ENCODE data around the gene LAMA2.

DNA sequence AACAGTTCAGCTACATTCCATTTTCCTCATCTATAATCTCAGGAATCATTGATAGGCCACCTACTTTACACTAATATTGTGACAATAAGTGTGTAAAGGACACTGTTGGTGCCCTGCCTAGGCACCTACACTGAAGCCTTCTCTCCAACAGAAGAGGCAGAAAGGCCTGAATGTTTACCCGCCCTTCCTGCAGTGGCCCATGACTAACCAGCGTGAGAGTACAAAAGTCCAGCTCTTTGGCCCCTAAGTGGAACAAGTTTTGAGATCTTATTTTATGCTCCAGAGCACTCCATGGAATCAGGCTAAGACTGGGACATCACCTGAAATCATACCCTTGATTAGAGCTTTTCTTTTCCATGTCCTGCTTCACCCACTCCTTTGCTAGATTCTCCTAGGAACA lies 467.3 kb downstream of the LAMA2 start:
- no peak for TF ChIP-seq POLR2A (IDR thresholded peaks at IDR 0.05)
- TF ChIP-seq, protein P1, sequence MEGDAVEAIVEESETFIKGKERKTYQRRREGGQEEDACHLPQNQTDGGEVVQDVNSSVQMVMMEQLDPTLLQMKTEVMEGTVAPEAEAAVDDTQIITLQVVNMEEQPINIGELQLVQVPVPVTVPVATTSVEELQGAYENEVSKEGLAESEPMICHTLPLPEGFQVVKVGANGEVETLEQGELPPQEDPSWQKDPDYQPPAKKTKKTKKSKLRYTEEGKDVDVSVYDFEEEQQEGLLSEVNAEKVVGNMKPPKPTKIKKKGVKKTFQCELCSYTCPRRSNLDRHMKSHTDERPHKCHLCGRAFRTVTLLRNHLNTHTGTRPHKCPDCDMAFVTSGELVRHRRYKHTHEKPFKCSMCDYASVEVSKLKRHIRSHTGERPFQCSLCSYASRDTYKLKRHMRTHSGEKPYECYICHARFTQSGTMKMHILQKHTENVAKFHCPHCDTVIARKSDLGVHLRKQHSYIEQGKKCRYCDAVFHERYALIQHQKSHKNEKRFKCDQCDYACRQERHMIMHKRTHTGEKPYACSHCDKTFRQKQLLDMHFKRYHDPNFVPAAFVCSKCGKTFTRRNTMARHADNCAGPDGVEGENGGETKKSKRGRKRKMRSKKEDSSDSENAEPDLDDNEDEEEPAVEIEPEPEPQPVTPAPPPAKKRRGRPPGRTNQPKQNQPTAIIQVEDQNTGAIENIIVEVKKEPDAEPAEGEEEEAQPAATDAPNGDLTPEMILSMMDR (IDR thresholded peaks at IDR 0.05): no peak

Data from right lobe of liver (tissue), 4 donors.